Upper lobe of right lung (tissue), 1 donor: Measurements from ENCODE around the gene OR6F1. TPM values are rescaled to one million over a fixed set of nuclear protein-coding genes. Genes with fewer than 3 reads are reported as not detected.
A peak's percentile ranks its signal among the peaks of the same experiment; 100 is the strongest.
"Not testable (repeated sequence)": the region's sequence is repeated elsewhere in the genome, so short reads cannot be mapped to it uniquely, and the experiment has no call there.

ENCODE experiments used
- ATAC-seq: fragments of 200-7000 bp; cut with Tn5 transposase; one replicate; pipeline ENCODE4 v1.9.1; 2020; ENCODE audit warnings: mild to moderate bottlenecking, moderate library complexity
- DNase-seq: peaks from one replicate; pipeline ENCODE4 v3.0.0-alpha.2; 2020
- H3K27ac ChIP-seq: fragments of 200-600 bp; one replicate; pipeline ENCODE4 v1.8.0; 2022
- H3K27me3 ChIP-seq: fragments of 200-600 bp; one replicate; pipeline ENCODE4 v1.8.0; 2022; ENCODE audit warnings: mild to moderate bottlenecking
- H3K36me3 ChIP-seq: fragments of 200-600 bp; one replicate; pipeline ENCODE4 v1.8.0; 2022
- H3K4me1 ChIP-seq: fragments of 200-600 bp; one replicate; pipeline ENCODE4 v1.8.0; 2022
- H3K4me3 ChIP-seq: fragments of 200-600 bp; one replicate; pipeline ENCODE4 v1.8.0; 2022; ENCODE audit warnings: mild to moderate bottlenecking
- H3K9me3 ChIP-seq: fragments of 200-600 bp; one replicate; pipeline ENCODE4 v1.8.0; 2022
- intact Hi-C: fragments of 100-400 bp; cut with DNase I; formaldehyde crosslinking; loops from one replicate; pipeline ENCODE4 v1.11.0; 2022
- total RNA-seq: library from RNA; stranded (reverse); fragmentation: NEBNext Ultra II Directional; extraction: Animal tissue kit (Norgen Biotek cat#: 25700); gene quantifications from one replicate; pipeline ENCODE4 v1.2.1, GENCODE V29; 2021
- TF ChIP-seq, protein P1 (sequence below): fragments of 200-600 bp; IDR thresholded peaks from one replicate; pipeline ENCODE4 v1.8.0; 2022; ENCODE audit warnings: antibody characterized with exemption
- donor health status: DM: no; HTN: yes; CAD: no; lungs with severe emphysema.

OR6F1 gene
- total RNA-seq, 1 donor from 2014 or later: not detected

DNA sequence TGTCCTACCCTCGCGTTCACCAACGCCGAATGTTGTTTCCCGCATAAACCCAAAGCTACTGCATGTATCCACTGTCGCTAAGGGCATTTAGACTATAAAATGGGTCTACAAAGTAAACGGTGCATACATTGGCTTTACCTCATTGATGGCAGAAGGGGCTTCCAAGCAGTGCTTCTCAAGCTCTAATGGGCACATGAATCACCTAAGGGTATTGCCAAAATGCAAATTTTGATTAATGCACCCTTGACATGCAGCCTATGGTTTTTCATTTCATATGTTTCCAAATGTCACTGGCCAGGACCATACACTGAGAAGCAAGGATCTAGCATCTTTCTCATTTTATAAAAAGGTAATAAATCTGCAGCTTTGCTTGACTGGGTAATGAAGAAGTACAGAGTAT lies 2.7 kb downstream of the OR6F1 start:
- Histone ChIP-seq H3K4me1 (no peaks in the 10 kb centered on the region), H3K4me3 (no peak overlapping the region), H3K9me3 (no peaks in the 10 kb centered on the region), H3K27ac (no peak overlapping the region), H3K36me3 (no peaks in the 10 kb centered on the region), H3K27me3 (no peaks in the 10 kb centered on the region)
- intact Hi-C loops: no loop called here
- DNase-seq (no peak), ATAC-seq (no peak)
- TF ChIP-seq, protein P1, sequence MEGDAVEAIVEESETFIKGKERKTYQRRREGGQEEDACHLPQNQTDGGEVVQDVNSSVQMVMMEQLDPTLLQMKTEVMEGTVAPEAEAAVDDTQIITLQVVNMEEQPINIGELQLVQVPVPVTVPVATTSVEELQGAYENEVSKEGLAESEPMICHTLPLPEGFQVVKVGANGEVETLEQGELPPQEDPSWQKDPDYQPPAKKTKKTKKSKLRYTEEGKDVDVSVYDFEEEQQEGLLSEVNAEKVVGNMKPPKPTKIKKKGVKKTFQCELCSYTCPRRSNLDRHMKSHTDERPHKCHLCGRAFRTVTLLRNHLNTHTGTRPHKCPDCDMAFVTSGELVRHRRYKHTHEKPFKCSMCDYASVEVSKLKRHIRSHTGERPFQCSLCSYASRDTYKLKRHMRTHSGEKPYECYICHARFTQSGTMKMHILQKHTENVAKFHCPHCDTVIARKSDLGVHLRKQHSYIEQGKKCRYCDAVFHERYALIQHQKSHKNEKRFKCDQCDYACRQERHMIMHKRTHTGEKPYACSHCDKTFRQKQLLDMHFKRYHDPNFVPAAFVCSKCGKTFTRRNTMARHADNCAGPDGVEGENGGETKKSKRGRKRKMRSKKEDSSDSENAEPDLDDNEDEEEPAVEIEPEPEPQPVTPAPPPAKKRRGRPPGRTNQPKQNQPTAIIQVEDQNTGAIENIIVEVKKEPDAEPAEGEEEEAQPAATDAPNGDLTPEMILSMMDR: no peak

DNA sequence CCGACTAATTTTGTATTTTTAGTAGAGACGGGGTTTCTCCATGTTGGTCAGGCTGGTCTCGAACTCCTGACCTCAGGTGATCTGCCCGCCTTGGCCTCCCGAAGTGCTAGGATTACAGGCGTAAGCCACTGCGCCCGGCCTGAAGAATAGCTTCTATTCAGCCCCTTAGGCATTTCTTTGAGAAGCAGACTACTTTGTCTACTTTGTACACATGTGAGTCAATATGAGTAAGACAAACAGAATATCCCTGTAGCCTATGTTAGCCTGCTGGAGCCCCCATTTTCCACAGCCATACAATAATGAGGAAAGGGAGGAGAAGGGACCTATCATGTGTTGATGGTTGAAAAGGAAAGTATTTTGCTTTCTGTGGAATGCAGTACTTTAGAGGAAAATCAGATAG lies 5.8 kb downstream of the OR6F1 start:
- DNase-seq, H3K4me1 ChIP-seq, H3K27me3 ChIP-seq, H3K27ac ChIP-seq, H3K36me3 ChIP-seq, H3K4me3 ChIP-seq, intact Hi-C loops, H3K9me3 ChIP-seq, ATAC-seq: not testable (repeated sequence)

DNA sequence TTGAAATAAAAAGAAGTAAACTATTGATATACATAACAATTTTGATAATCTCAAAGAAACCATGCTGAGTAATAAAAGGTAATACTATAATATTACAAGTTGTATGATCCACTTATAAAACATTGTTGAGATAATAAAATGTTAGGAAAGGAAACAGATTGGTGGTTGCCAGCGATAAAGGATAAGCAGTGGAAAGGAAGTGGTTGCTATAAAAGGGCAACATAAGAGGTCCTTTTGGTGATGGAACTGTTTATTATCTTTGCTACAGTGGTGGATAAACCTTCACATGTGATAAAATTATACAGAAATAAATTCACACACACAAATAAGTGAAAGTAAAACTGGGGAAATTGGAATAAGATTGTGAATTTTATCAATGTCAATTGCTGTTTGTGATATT lies 15.1 kb downstream of the OR6F1 start:
- intact Hi-C loops: no loop called here
- ATAC-seq: no peak

DNA sequence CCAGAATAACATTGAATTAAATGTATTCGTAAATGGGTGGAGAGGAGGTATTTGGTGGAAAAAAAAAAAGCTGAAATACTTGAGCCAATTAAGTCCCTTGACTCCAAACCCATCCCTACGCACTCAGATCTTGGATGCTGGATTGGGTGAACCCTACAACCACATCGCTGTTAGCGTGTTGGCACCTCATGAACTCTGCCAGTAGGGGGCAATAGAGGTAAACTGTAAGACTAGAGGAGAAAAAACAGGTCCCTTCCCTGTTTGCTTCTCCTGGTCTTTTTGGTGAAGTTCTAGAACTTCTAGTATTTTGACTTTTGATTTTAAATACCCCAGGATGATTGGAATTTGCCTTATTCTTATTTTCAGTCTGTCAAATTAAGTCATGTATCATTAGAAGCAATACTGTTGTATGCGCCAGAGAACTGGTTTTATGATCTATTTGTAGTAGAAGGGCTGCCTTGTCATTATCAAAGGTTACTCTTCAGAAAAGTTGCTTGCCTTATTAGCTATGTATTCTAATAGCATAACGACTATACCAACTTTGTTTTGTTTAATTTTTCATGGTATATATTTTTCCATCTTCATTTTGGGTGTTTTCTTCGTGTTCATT lies 35.1 kb downstream of the OR6F1 start:
- TF ChIP-seq, protein P1: peak; percentile 72
- no peaks in the 10 kb centered on the region for H3K4me1 ChIP-seq
- ATAC-seq: peak; percentile 80
- H3K4me3 ChIP-seq: no peak overlapping the region
- no peaks in the 10 kb centered on the region for H3K36me3 ChIP-seq
- intact Hi-C loops: no loop called here
- no peak for DNase-seq
- H3K27ac ChIP-seq: no peak overlapping the region
- no peaks in the 10 kb centered on the region for H3K27me3 ChIP-seq
- H3K9me3 ChIP-seq: no peaks in the 10 kb centered on the region

More for the DNA sequence above, 15.1 kb downstream of the OR6F1 start:
- no peaks in the 10 kb centered on the region for H3K4me1 ChIP-seq
- H3K36me3 ChIP-seq: no peaks in the 10 kb centered on the region
- H3K27ac ChIP-seq: no peak overlapping the region
- no peak for DNase-seq
- TF ChIP-seq, protein P1: no peak
- H3K27me3 ChIP-seq: no peaks in the 10 kb centered on the region
- H3K4me3 ChIP-seq: no peak overlapping the region
- H3K9me3 ChIP-seq: no peaks in the 10 kb centered on the region

DNA sequence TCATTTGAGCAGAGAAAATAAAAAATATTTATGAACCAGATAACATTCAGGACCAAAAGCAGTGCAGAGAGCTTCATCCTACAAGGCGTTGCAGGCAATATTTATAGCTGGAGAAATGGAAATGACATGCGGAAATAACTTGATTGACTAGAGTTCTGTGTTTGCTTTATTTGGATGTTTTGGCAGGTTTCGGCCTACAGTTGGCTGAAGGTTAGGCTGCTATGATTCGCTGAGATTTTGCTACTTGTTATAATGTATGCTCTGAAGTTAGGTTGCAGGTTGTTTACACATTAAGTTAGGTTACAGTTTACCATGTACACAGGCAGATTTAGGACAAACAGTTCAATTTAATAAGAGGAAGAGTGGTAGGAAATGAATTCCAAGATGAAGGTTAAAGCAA lies 36.3 kb downstream of the OR6F1 start:
- TF ChIP-seq, protein P1: no peak
- ATAC-seq (no peak), DNase-seq (no peak)
- Histone ChIP-seq H3K27me3 (no peaks in the 10 kb centered on the region), H3K4me3 (no peak overlapping the region), H3K36me3 (no peaks in the 10 kb centered on the region), H3K9me3 (no peaks in the 10 kb centered on the region), H3K27ac (no peak overlapping the region), H3K4me1 (no peaks in the 10 kb centered on the region)
- intact Hi-C loops: no loop called here

DNA sequence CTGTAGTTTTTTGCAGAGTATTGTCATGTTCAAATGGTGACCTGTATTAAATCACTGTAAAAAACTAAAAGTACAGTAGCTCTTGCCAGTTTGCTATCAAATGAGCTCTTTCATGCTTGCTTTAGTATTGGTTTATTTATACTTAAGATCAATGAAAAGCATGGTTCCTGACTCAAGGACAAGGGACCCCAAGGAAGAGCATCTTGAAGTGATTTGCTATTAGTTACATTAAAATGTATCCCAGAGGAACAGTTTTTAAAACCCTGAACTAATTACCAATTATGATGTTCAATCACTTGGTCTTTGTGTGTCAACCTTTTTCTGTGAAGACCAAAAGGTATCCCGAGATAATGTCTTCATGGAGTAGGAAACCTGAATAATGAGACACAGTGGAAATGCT lies 36.8 kb downstream of the OR6F1 start, which contains the start of gene OR13G1:
Gene OR13G1 (minus strand): TSS at position 101 of the 400 bp plus-strand sequence. CDS start 6,698 bp downstream, outside the sequence.
- H3K9me3 ChIP-seq: no peaks in the 10 kb centered on the region
- DNase-seq (no peak), ATAC-seq (no peak)
- no peaks in the 10 kb centered on the region for H3K4me1 ChIP-seq
- intact Hi-C loops: no loop called here
- no peak within 1 kb of the TSS for H3K27ac ChIP-seq
- TF ChIP-seq, protein P1: no peak
- no peak within 1 kb of the TSS for H3K4me3 ChIP-seq
- no peaks in the 10 kb centered on the region for H3K36me3 ChIP-seq
- H3K27me3 ChIP-seq: no peaks in the 10 kb centered on the region
